Motor neuron (in vitro differentiated cells): ENCODE results near the gene CHRNA3. TPM values are rescaled to one million over a fixed set of nuclear protein-coding genes. Genes with fewer than 3 reads are reported as not detected.

Experiments
- ATAC-seq, 8 experiments: fragments of 200-7000 bp; cut with Tn5 transposase; replicated peaks in 6 of 8; 2 replicates each; pipeline ENCODE4 v1.8.0; 2021; ENCODE audit warnings: mild to moderate bottlenecking in 8 of 8, moderate library complexity in 8 of 8
- H3K27ac ChIP-seq, 2 donors: fragments of 250-450 bp; sonication (Bioruptor Pico); 2 replicates each; pipeline ENCODE4 v1.9.0; 2021; ENCODE audit warnings: antibody characterized with exemption in 2 of 2, mild to moderate bottlenecking in 2 of 2, moderate library complexity in 1 of 2
- H3K4me1 ChIP-seq, 2 donors: fragments of 250-450 bp; sonication (Bioruptor Pico); replicated peaks in 1 of 2; 2 replicates each; pipeline ENCODE4 v1.6.1; 2021; ENCODE audit warnings: antibody characterized with exemption in 2 of 2, mild to moderate bottlenecking in 2 of 2, moderate library complexity in 1 of 2
- H3K4me3 ChIP-seq, 5 donors: fragments of 250-450 bp; sonication (Bioruptor Pico); 2 replicates each; pipeline ENCODE4 v1.9.0; 2021; ENCODE audit warnings: antibody characterized with exemption in 5 of 5, mild to moderate bottlenecking in 5 of 5, moderate library complexity in 4 of 5
- WGBS, 10 experiments: fragments of 450-650 bp; shearing (Covaris generic); methylation state at CpG; one replicate each; pipeline ENCODE4 v1.0.0; 2022; 5-methylcytosine and 5-hydroxymethylcytosine counted together
- in situ Hi-C, 9 experiments: fragments of 400-800 bp; cut with MboI; loops; one replicate each; pipeline ENCODE4 v1.15.0; 2021; ENCODE audit warnings: low sequenced_read_pairs in 9 of 9, low pct_unique_long_range_greater_than_20kb in 2 of 9; ENCODE audit not compliant: unreplicated experiment in 9 of 9
- total RNA-seq, 8 experiments: library from RNA; unstranded; fragments of 300-600 nt; gene quantifications; 2 replicates each; pipeline versions ENCODE4 v1.2.3 to v1.2.4, GENCODE V29; 2022

The CHRNA3 gene
- total RNA-seq, 8 experiments from 2014 or later, result 0.20 to 57.4 (median 11.1) TPM

GRCh38 chr15:78650022-78650421 is 29.2 kb upstream of the CHRNA3 start:
- WGBS, 10 experiments, result 80 to 100% (median 91%) methylated on average over 2 to 3 of the region's 4 CpGs; no CpG with 5 or more reads in 4 of the 10 experiments
- ATAC-seq, result no peak
- Histone ChIP-seq H3K27ac (no peak overlapping the region), H3K4me3 (no peak overlapping the region), H3K4me1 (peaks cover 10 to 13% of the 10 kb centered on the region in 2 donors)
- in situ Hi-C loops, result no loop called here

- peaks cover 12 to 19% of the 10 kb centered on the region in 2 donors for H3K4me1 ChIP-seq
- no peak overlapping the region for H3K27ac ChIP-seq
- 18 to 100% (median 90%) methylated on average over 1 to 4 of the region's 4 CpGs; no CpG with 5 or more reads in 2 of the 10 experiments for WGBS, 10 experiments
- no peak overlapping the region for H3K4me3 ChIP-seq
- no peak for ATAC-seq
- in situ Hi-C loops, result loop anchor here in 1 of 9 experiments (25.0 kb wide), 1 partner anchor 542 kb away; no protein-coding TSS in a partner anchor
Observed at GRCh38 chr15:78645009-78645408, 24.2 kb upstream of the CHRNA3 start.

- in situ Hi-C loops, result loop anchor here in 1 of 9 experiments (25.0 kb wide), 1 partner anchor 545 kb away; no protein-coding TSS in a partner anchor
- Histone ChIP-seq H3K27ac (no peak overlapping the region), H3K4me1 (peaks cover 21 to 25% of the 10 kb centered on the region in 2 donors), H3K4me3 (no peak overlapping the region)
- no peak for ATAC-seq
- 60 to 100% (median 89%) methylated on average over 1 to 5 of the region's 5 CpGs; no CpG with 5 or more reads in 1 of the 10 experiments for WGBS, 10 experiments
Observed at GRCh38 chr15:78642331-78642730, 21.5 kb upstream of the CHRNA3 start.

- 20 to 100% (median 75%) methylated on average over 1 to 8 of the region's 11 CpGs; no CpG with 5 or more reads in 1 of the 10 experiments for WGBS, 10 experiments
- ATAC-seq, result no peak
- no peak overlapping the region for H3K27ac ChIP-seq
- H3K4me1 ChIP-seq, result peaks cover 21 to 26% of the 10 kb centered on the region in 2 donors
- in situ Hi-C loops, result loop anchor here in 1 of 9 experiments (25.0 kb wide), 1 partner anchor 545 kb away; no protein-coding TSS in a partner anchor
- peak overlapping the region in 3 of 5 donors; percentile 47 to 56 (median 48) for H3K4me3 ChIP-seq
Observed at GRCh38 chr15:78641749-78642275, 21.0 kb upstream of the CHRNA3 start.

GRCh38 chr15:78641102-78641748 is 20.4 kb upstream of the CHRNA3 start, which contains the start of gene CHRNB4:
TSS of gene CHRNB4 (minus strand) at chr15:78641210. CDS start at chr15:78641133, 77 bp downstream.
- in situ Hi-C loops, result loop anchor here in 1 of 9 experiments (25.0 kb wide), 1 partner anchor 546 kb away; no protein-coding TSS in a partner anchor
- Histone ChIP-seq H3K4me1 (peaks cover 21 to 26% of the 10 kb centered on the region in 2 donors), H3K27ac (peak within 1 kb of the TSS in 1 of 2 donors; percentile 32), H3K4me3 (peak within 1 kb of the TSS; percentile 41 to 56 (median 48))
- ATAC-seq, result peak; percentile 18 to 89 (median 88)
- WGBS, 10 experiments, result 2 to 17% methylated on average over 1 to 10 of the region's 47 CpGs; no CpG with 5 or more reads in 8 of the 10 experiments

- Histone ChIP-seq H3K4me3 (peak overlapping the region; percentile 41 to 56 (median 48)), H3K4me1 (peaks cover 21 to 26% of the 10 kb centered on the region in 2 donors), H3K27ac (no peak overlapping the region)
- peak; percentile 18 to 60 (median 54) for ATAC-seq
- in situ Hi-C loops, result loop anchor here in 1 of 9 experiments (25.0 kb wide), 1 partner anchor 547 kb away; no protein-coding TSS in a partner anchor
- 59 to 60% methylated on average over 2 to 3 of the region's 32 CpGs; no CpG with 5 or more reads in 8 of the 10 experiments for WGBS, 10 experiments
Observed at GRCh38 chr15:78640527-78641101, 19.8 kb upstream of the CHRNA3 start.

- no peak overlapping the region for H3K27ac ChIP-seq
- in situ Hi-C loops, result loop anchor here in 2 of 9 experiments (10.0 to 25.0 kb wide), 2 partner anchors 66 to 549 kb away; no protein-coding TSS in a partner anchor
- no peak overlapping the region for H3K4me3 ChIP-seq
- WGBS, 10 experiments, result 0% methylated on average over 1 of the region's 4 CpGs; no CpG with 5 or more reads in 6 of the 10 experiments
- peaks cover 28 to 33% of the 10 kb centered on the region in 2 donors for H3K4me1 ChIP-seq
- ATAC-seq, result peak; percentile 24 to 77 (median 52)
Observed at GRCh38 chr15:78638658-78639314, 18.0 kb upstream of the CHRNA3 start.

- ATAC-seq, result peak in 7 of 8 experiments; percentile 22 to 87 (median 33)
- no peak overlapping the region for H3K4me3 ChIP-seq
- H3K27ac ChIP-seq, result peak overlapping the region in 1 of 2 donors; percentile 48
- peaks cover 28 to 33% of the 10 kb centered on the region in 2 donors for H3K4me1 ChIP-seq
- 0 to 40% methylated on average over 1 of the region's 4 CpGs; no CpG with 5 or more reads in 8 of the 10 experiments for WGBS, 10 experiments
- in situ Hi-C loops, result loop anchor here in 2 of 9 experiments (10.0 to 25.0 kb wide), 2 partner anchors 67 to 549 kb away; no protein-coding TSS in a partner anchor
Observed at GRCh38 chr15:78637776-78638435, 17.1 kb upstream of the CHRNA3 start.

GRCh38 chr15:78636378-78636859 is 15.6 kb upstream of the CHRNA3 start:
- peaks cover 20 to 26% of the 10 kb centered on the region in 2 donors for H3K4me1 ChIP-seq
- WGBS, 10 experiments, result 20 to 100% (median 73%) methylated on average over 1 to 2 of the region's 2 CpGs; no CpG with 5 or more reads in 4 of the 10 experiments
- ATAC-seq, result no peak
- no peak overlapping the region for H3K4me3 ChIP-seq
- no peak overlapping the region for H3K27ac ChIP-seq
- in situ Hi-C loops, result loop anchor here in 2 of 9 experiments (10.0 to 25.0 kb wide), 2 partner anchors 68 to 551 kb away; no protein-coding TSS in a partner anchor

- ATAC-seq, result no peak
- Histone ChIP-seq H3K27ac (no peak overlapping the region), H3K4me1 (peaks cover 19 to 21% of the 10 kb centered on the region in 2 donors), H3K4me3 (no peak overlapping the region)
- WGBS, 10 experiments, result 40 to 80% (median 78%) methylated on average over 1 to 7 of the region's 10 CpGs; no CpG with 5 or more reads in 4 of the 10 experiments
- in situ Hi-C loops, result loop anchor here in 2 of 9 experiments (10.0 to 25.0 kb wide), 2 partner anchors 69 to 552 kb away; no protein-coding TSS in a partner anchor
Observed at GRCh38 chr15:78635346-78635745, 14.6 kb upstream of the CHRNA3 start.
